GM12878 (cell line): ENCODE measurements around the gene ATP1B2. TPM values are rescaled to one million over a fixed set of nuclear protein-coding genes. Genes with fewer than 3 reads are reported as not detected.

ENCODE experiments used
- ASH2L ChIP-seq: fragments of 300-600, 200-600 bp; sonication (generic); IDR thresholded peaks from 2 replicates; pipeline ENCODE4 v1.6.1; 2017; ENCODE audit warnings: low read depth, mild to moderate bottlenecking, borderline replicate concordance
- BACH1 ChIP-seq: fragments of 450-650 bp; IDR thresholded peaks from 2 replicates; pipeline ENCODE4 v1.6.1; 2017; ENCODE audit warnings: mild to moderate bottlenecking, borderline replicate concordance
- CTCF ChIP-seq, 3 experiments: IDR thresholded peaks in 2 of 3; conservative IDR thresholded peaks in 1 of 3; 2 replicates each; pipeline ENCODE4 v1.5.1; 2011; ENCODE audit warnings: low read depth in 3 of 3, low read length in 3 of 3, mild to moderate bottlenecking in 3 of 3, control low read depth in 2 of 3, moderate library complexity in 2 of 3, inconsistent platforms in 1 of 3, mixed read lengths in 1 of 3; ENCODE audit not compliant: control insufficient read depth in 2 of 3, insufficient read depth in 1 of 3; ENCODE audit errors: extremely low read depth in 1 of 3
- DPF2 ChIP-seq: fragments of 450-650 bp; IDR thresholded peaks from 2 replicates; pipeline ENCODE4 v1.6.1; 2017; ENCODE audit warnings: mild to moderate bottlenecking
- E2F4 ChIP-seq: IDR thresholded peaks from 2 replicates; pipeline ENCODE4 v1.6.1; 2012; ENCODE audit warnings: low read depth, low read length, improper control_type of control experiment
- EGR1 ChIP-seq, 2 experiments: IDR thresholded peaks; 1 replicate in 1 of 2; 2 replicates in 1 of 2; pipeline ENCODE4 v1.6.1; 2011 to 2012; ENCODE audit warnings: low read depth in 2 of 2, low read length in 2 of 2, borderline replicate concordance in 1 of 2, mild to moderate bottlenecking in 1 of 2, moderate library complexity in 1 of 2
- GATAD2B ChIP-seq: fragments of 450-650 bp; conservative IDR thresholded peaks from 2 replicates; pipeline ENCODE4 v1.6.1; 2017; ENCODE audit warnings: low read depth, mild to moderate bottlenecking, moderate library complexity
- HCFC1 ChIP-seq: fragments of 150-350 bp; IDR thresholded peaks from 2 replicates; pipeline ENCODE4 v1.6.1; 2014; ENCODE audit warnings: low read length
- HDAC2 ChIP-seq: fragments of 200-600 bp; sonication (generic); IDR thresholded peaks from 2 replicates; pipeline ENCODE4 v1.6.1; 2017
- IKZF1 ChIP-seq: fragments of 450-650 bp; conservative IDR thresholded peaks from 2 replicates; pipeline ENCODE4 v1.6.1; 2017; ENCODE audit warnings: antibody characterized with exemption, mild to moderate bottlenecking
- KAT2A ChIP-seq: conservative IDR thresholded peaks from 2 replicates; pipeline ENCODE4 v1.6.1; 2011; ENCODE audit warnings: low read depth, low read length; ENCODE audit not compliant: control insufficient read depth
- LARP7 ChIP-seq: fragments of 450-650 bp; IDR thresholded peaks from 2 replicates; pipeline ENCODE4 v1.6.1; 2017; ENCODE audit warnings: mild to moderate bottlenecking
- MYC ChIP-seq: IDR thresholded peaks from 2 replicates; pipeline ENCODE4 v1.6.1; 2011; ENCODE audit warnings: mild to moderate bottlenecking, low read length, moderate library complexity, inconsistent platforms; ENCODE audit not compliant: insufficient read depth, insufficient replicate concordance, insufficient read length, severe bottlenecking
- NRF1 ChIP-seq: conservative IDR thresholded peaks from 2 replicates; pipeline ENCODE4 v1.6.1; 2011; ENCODE audit warnings: mild to moderate bottlenecking, low read depth, low read length, improper control_type of control experiment
- POLR2A ChIP-seq: IDR thresholded peaks from 2 replicates; pipeline ENCODE4 v1.6.1; 2011; ENCODE audit warnings: low read depth, mild to moderate bottlenecking, low read length
- RFX5 ChIP-seq: IDR thresholded peaks from 2 replicates; pipeline ENCODE4 v1.6.1; 2011; ENCODE audit warnings: low read depth, low read length, improper control_type of control experiment
- SMARCA5 ChIP-seq: fragments of 450-650 bp; IDR thresholded peaks from 2 replicates; pipeline ENCODE4 v1.6.1; 2017; ENCODE audit warnings: mild to moderate bottlenecking
- SP1 ChIP-seq: IDR thresholded peaks from one replicate; pipeline ENCODE4 v1.6.1; 2011; ENCODE audit warnings: low read depth, low read length
- SRF ChIP-seq, 2 experiments: IDR thresholded peaks; 2 replicates each; pipeline ENCODE4 v1.6.1; 2011; ENCODE audit warnings: low read depth in 2 of 2, low read length in 2 of 2, mild to moderate bottlenecking in 1 of 2, moderate library complexity in 1 of 2
- TAF1 ChIP-seq: IDR thresholded peaks from 2 replicates; pipeline ENCODE4 v1.6.1; 2011; ENCODE audit warnings: mild to moderate bottlenecking, low read depth, low read length, borderline replicate concordance
- TCF7 ChIP-seq: IDR thresholded peaks from 2 replicates; pipeline ENCODE4 v1.6.1; 2014; ENCODE audit warnings: antibody characterized with exemption, borderline replicate concordance
- YBX1 ChIP-seq: fragments of 450-650 bp; IDR thresholded peaks from 2 replicates; pipeline ENCODE4 v1.6.1; 2016; ENCODE audit warnings: antibody characterized with exemption
- YY1 ChIP-seq: IDR thresholded peaks from 2 replicates; pipeline ENCODE4 v1.6.1; 2011; ENCODE audit warnings: low read depth, mild to moderate bottlenecking, low read length
- ZNF217 ChIP-seq: fragments of 450-650 bp; IDR thresholded peaks from 2 replicates; pipeline ENCODE4 v1.6.1; 2017; ENCODE audit warnings: antibody characterized with exemption, mild to moderate bottlenecking
- ZSCAN29 ChIP-seq: fragments of 450-650 bp; IDR thresholded peaks from 2 replicates; pipeline ENCODE4 v1.6.1; 2017; ENCODE audit warnings: mild to moderate bottlenecking, moderate library complexity
- polyA plus RNA-seq, 11 experiments: library from polyadenylated mRNA; depleted of rRNA in 4 of 11; unstranded in 6 of 11; stranded (reverse) in 5 of 11; fragments of >200 nt; fragmentation: Nextera tagmentation in 4 of 11; fragmentation: Illumina TruSeq in 1 of 11; extraction: Ambion mirVana in 4 of 11; extraction: Trizol in 1 of 11; gene quantifications; 1 replicate in 1 of 11; 2 replicates in 10 of 11; pipeline versions ENCODE4 v1.2.1 to v1.2.3, GENCODE V29; 2011 to 2016; ENCODE audit warnings: inconsistent platforms in 2 of 11, missing spikeins in 2 of 11, low read depth in 1 of 11
- total RNA-seq, 4 experiments: library from RNA; depleted of rRNA in 3 of 4; stranded (reverse); fragments of >200 nt in 3 of 4; fragmentation: Illumina TruSeq in 1 of 4; extraction: Trizol in 1 of 4; gene quantifications; 2 replicates each; pipeline versions ENCODE4 v1.2.1 to v1.2.3, GENCODE V29; 2013 to 2021
- TF ChIP-seq, protein P1 (sequence below): IDR thresholded peaks from 2 replicates; pipeline ENCODE4 v1.6.1; 2011; ENCODE audit warnings: low read depth, mild to moderate bottlenecking, low read length, moderate library complexity, borderline replicate concordance; ENCODE audit errors: extremely low read depth

Gene ATP1B2
- total and polyA plus RNA-seq, 10 of the 15 experiments (the other 5 are each of a cell fraction or from before 2014, with no cell fraction given) = 0.03 to 0.29 (median 0.15) TPM; not detected in 3

GRCh38 chr17:7614425-7615264 lies 36.1 kb upstream of the ATP1B2 start, which contains the start of gene FXR2 (continued):
- TF ChIP-seq ZNF217 (peak; percentile 57), BACH1 (peak; percentile 85), YBX1 (no peak), NRF1 (peak; percentile 82), GATAD2B (peak; percentile 98), SMARCA5 (peak; percentile 92; the same call in 1 of the 2 replicates), IKZF1 (peak; percentile 98), YY1 (peak; percentile 63), EGR1 (IDR thresholded peaks at IDR 0.05; ENCODE audit: borderline replicate concordance in 1 of 2, low read depth in 2 of 2, low read length in 2 of 2) (peak in 1 of 2 experiments; percentile 84; a peak in 1 of 3 replicates), ZSCAN29 (0 out of 2 replicates have a peak, but pooled peaks have one; percentile 38), SRF (IDR thresholded peaks at IDR 0.05; ENCODE audit: low read depth in 2 of 2, low read length in 2 of 2) (0 out of 4 replicates have a peak, but pooled peaks of 1 of the 2 experiments have one; percentile 9), SP1 (peak; percentile 88), E2F4 (peak; percentile 44; the same call in 1 of the 2 replicates), CTCF (IDR thresholded peaks at IDR 0.05 in 2 of 3, conservative IDR thresholded peaks at IDR 0.05 in 1 of 3; ENCODE audit: control insufficient read depth in 2 of 3, extremely low read depth in 1 of 3, insufficient read depth in 1 of 3, low read depth in 3 of 3, low read length in 3 of 3) (peak; percentile 63 to 97 (median 70); a peak in 5 of 6 replicates), POLR2A (peak; percentile 77), ASH2L (peak; percentile 33; the same call in 1 of the 2 replicates), TAF1 (peak; percentile 78), HCFC1 (0 out of 2 replicates have a peak, but pooled peaks have one; percentile 29), HDAC2 (no peak), DPF2 (peak; percentile 90), MYC (no peak), KAT2A (no peak), TCF7 (no peak), LARP7 (peak; percentile 96), RFX5 (peak; percentile 85)
- TF ChIP-seq, protein P1, sequence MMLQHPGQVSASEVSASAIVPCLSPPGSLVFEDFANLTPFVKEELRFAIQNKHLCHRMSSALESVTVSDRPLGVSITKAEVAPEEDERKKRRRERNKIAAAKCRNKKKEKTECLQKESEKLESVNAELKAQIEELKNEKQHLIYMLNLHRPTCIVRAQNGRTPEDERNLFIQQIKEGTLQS = no peak
